Endothelial cell of umbilical vein (primary cell): ENCODE results near the gene SH3BGRL. TPM values are rescaled to one million over a fixed set of nuclear protein-coding genes. Genes with fewer than 3 reads are reported as not detected.

Experiments used
- BruUV-seq: library from RNA; stranded (reverse); fragments of 400-500 nt; replicated peaks from 2 replicates; lab custom pipeline; 2021; lab: Mats Ljungman, UMichigan
- CTCF ChIA-PET: fragments of 300-600, 350-600 bp; sonication (Branson Sonifier 250); formaldehyde crosslinking; loops from one replicate; lab custom pipeline; 2021; ENCODE audit warnings: antibody characterized with exemption, inconsistent platforms; lab: Charles Lee
- POLR2A ChIA-PET: fragments of 300-600, 350-600 bp; sonication (Branson Sonifier 250); formaldehyde crosslinking; loops from one replicate; lab custom pipeline; 2021; ENCODE audit warnings: antibody characterized with exemption, inconsistent platforms; lab: Charles Lee
- DNase-seq: peaks from one replicate; pipeline ENCODE4 v3.0.0-alpha.2; 2011; ENCODE audit warnings: low read depth, low spot score
- FAIRE-seq: peaks from 2 replicates; lab custom pipeline; 2011; peaks lifted over from hg19 to GRCh38; lab: Jason Lieb, UNC
- H2AFZ ChIP-seq: 2 replicates; pipeline ENCODE4 v1.6.0; 2012; ENCODE audit warnings: low read depth, low read length, control low read depth, inconsistent platforms
- H3K27ac ChIP-seq: 2 replicates; pipeline ENCODE4 v1.5.1; 2011; ENCODE audit warnings: low read depth, mild to moderate bottlenecking, control low read depth, low read length, moderate library complexity; ENCODE audit not compliant: insufficient read depth
- H3K27me3 ChIP-seq, 2 experiments: 2 replicates each; pipeline versions ENCODE4 v1.6.0 to v1.6.1; 2011; ENCODE audit warnings: low read length in 2 of 2, mixed read lengths in 1 of 2; ENCODE audit not compliant: control insufficient read depth in 2 of 2, insufficient read depth in 2 of 2
- H3K36me3 ChIP-seq, 2 experiments: 2 replicates in 1 of 2; 3 replicates in 1 of 2; pipeline ENCODE4 v1.5.1; 2011; ENCODE audit warnings: low read length in 2 of 2, mild to moderate bottlenecking in 1 of 2, moderate library complexity in 1 of 2; ENCODE audit not compliant: control insufficient read depth in 2 of 2, insufficient read depth in 2 of 2; ENCODE audit errors: extremely low read depth in 1 of 2
- H3K4me1 ChIP-seq: 3 replicates; pipeline ENCODE4 v1.5.1; 2011; ENCODE audit warnings: mild to moderate bottlenecking, low read length; ENCODE audit not compliant: control insufficient read depth, insufficient read depth; ENCODE audit errors: extremely low read depth
- H3K4me2 ChIP-seq: 2 replicates; pipeline ENCODE4 v1.6.1; 2011; ENCODE audit warnings: low read length, control low read depth, mixed read lengths; ENCODE audit not compliant: insufficient read depth
- H3K4me3 ChIP-seq, 3 experiments: fragments of 200-600 bp in 1 of 3; sonication (generic), shearing (Covaris generic) in 1 of 3; replicated peaks in 1 of 3; 2 replicates each; pipeline ENCODE4 v1.5.1; 2011 to 2016; ENCODE audit warnings: control low read depth in 3 of 3, low read length in 3 of 3, mild to moderate bottlenecking in 2 of 3, inconsistent platforms in 1 of 3, low read depth in 1 of 3, moderate library complexity in 1 of 3; ENCODE audit not compliant: insufficient read depth in 1 of 3
- H3K79me2 ChIP-seq: 2 replicates; pipeline ENCODE4 v1.6.0; 2012; ENCODE audit warnings: low read length, inconsistent platforms; ENCODE audit not compliant: control insufficient read depth, insufficient read depth
- H3K9ac ChIP-seq: replicated peaks from 2 replicates; pipeline ENCODE3; 2011; ENCODE audit warnings: low read length, control low read depth; ENCODE audit not compliant: insufficient read depth; ENCODE audit errors: extremely low read depth
- H3K9me1 ChIP-seq: replicated peaks from 3 replicates; pipeline ENCODE4 v1.6.0; 2011; ENCODE audit warnings: mild to moderate bottlenecking, low read length; ENCODE audit not compliant: control insufficient read depth, insufficient read depth; ENCODE audit errors: extremely low read depth
- H3K9me3 ChIP-seq: replicated peaks from 2 replicates; pipeline ENCODE4 v1.5.1; 2012; ENCODE audit warnings: low read length, inconsistent platforms; ENCODE audit not compliant: control insufficient read depth, insufficient read depth
- H4K20me1 ChIP-seq: replicated peaks from 2 replicates; pipeline ENCODE3; 2011; ENCODE audit warnings: mild to moderate bottlenecking, low read length; ENCODE audit not compliant: control insufficient read depth, insufficient read depth; ENCODE audit errors: extremely low read depth
- CTCF ChIP-seq, 2 donors: IDR thresholded peaks; 1 replicate in 1 of 2; 2 replicates in 1 of 2; pipeline ENCODE4 v1.5.1; 2011; ENCODE audit warnings: low read length in 2 of 2, mild to moderate bottlenecking in 2 of 2, moderate library complexity in 2 of 2, control low read depth in 1 of 2, inconsistent platforms in 1 of 2, low read depth in 1 of 2; ENCODE audit not compliant: insufficient read depth in 1 of 2; ENCODE audit errors: extremely low read depth in 1 of 2
- EZH2 ChIP-seq: IDR thresholded peaks from 2 replicates; pipeline ENCODE4 v1.6.1; 2012; ENCODE audit warnings: borderline replicate concordance, low read depth, mild to moderate bottlenecking, moderate library complexity, low read length, inconsistent platforms; ENCODE audit not compliant: severe bottlenecking
- FOS ChIP-seq: IDR thresholded peaks from 2 replicates; pipeline ENCODE4 v1.6.1; 2011; ENCODE audit warnings: mild to moderate bottlenecking, low read length, moderate library complexity, borderline replicate concordance; ENCODE audit not compliant: insufficient read depth
- GATA2 ChIP-seq: IDR thresholded peaks from 2 replicates; pipeline ENCODE4 v1.7.0; 2011; ENCODE audit warnings: low read depth, mild to moderate bottlenecking, moderate library complexity, mixed read lengths, low read length; ENCODE audit not compliant: insufficient read length, insufficient read depth
- JUN ChIP-seq: IDR thresholded peaks from 2 replicates; pipeline ENCODE4 v1.6.1; 2011; ENCODE audit warnings: borderline replicate concordance, low read depth; ENCODE audit not compliant: insufficient read length, insufficient read depth
- POLR2A ChIP-seq: IDR thresholded peaks from 2 replicates; pipeline ENCODE4 v1.6.1; 2012; ENCODE audit warnings: low read depth, mild to moderate bottlenecking, control low read depth, low read length
- POLR2AphosphoS5 ChIP-seq: IDR thresholded peaks from 2 replicates; pipeline ENCODE4 v1.6.1; 2012; ENCODE audit warnings: low read depth, mild to moderate bottlenecking, control low read depth, low read length, moderate library complexity; ENCODE audit not compliant: insufficient read depth
- dilution Hi-C: fragments of 300-500 bp; cut with MboI; formaldehyde crosslinking; loops from one replicate; pipeline ENCODE4 v1.15.0; 2019; ENCODE audit warnings: low sequenced_read_pairs; ENCODE audit not compliant: extremely low pct_ligation_motif_present
- intact Hi-C: fragments of 100-400 bp; cut with micrococcal nuclease; formaldehyde crosslinking; loops from one replicate; pipeline ENCODE4 v1.10.0; 2022
- polyA plus RNA-seq, 4 experiments: library from polyadenylated mRNA; depleted of rRNA in 3 of 4; stranded (reverse) in 3 of 4; unstranded in 1 of 4; fragments of >200 nt; gene quantifications; 2 replicates each; pipeline versions ENCODE4 v1.2.1 to v1.2.3, GENCODE V29; 2011 to 2012; ENCODE audit warnings: missing spikeins in 1 of 4
- total RNA-seq: library from RNA; stranded (reverse); gene quantifications from 2 replicates; pipeline ENCODE4 v1.2.3, GENCODE V29; 2021

SH3BGRL gene
- total and polyA plus RNA-seq, 2 donors (not counting 3 experiments of a cell fraction or from before 2014, with no cell fraction given), result 45.6 to 65.7 TPM

DNA sequence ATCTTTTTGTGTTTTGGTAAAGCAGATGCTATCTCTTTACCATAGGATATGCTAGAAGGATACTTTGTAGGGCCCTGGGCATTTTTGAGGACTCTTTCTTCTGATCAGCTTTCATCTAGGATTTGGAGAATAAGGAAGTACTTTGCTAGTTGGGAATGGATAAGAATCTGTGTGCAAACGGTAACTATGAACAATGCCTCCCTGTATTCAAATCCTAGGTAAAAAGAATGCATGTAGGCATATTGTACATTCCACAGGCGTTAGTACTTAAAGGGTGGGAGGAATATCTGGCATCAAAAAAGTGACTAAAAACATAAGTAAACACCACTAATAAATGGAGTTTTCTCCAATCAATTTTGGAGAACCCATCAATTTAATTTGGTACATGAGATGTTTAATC, 59.7 kb downstream of the SH3BGRL start:
- no peak for FAIRE-seq
- intact Hi-C loops, result no loop called here
- no peaks in the 10 kb centered on the region for H3K4me1 ChIP-seq
- no peak overlapping the region for H2AFZ ChIP-seq
- dilution Hi-C loops, result no loop called here
- no peaks in the 10 kb centered on the region for H3K9me3 ChIP-seq
- H3K9ac ChIP-seq, result no peak overlapping the region
- ChIA-PET CTCF (no interaction called here), POLR2A (no interaction called here)
- H3K79me2 ChIP-seq, result no peaks in the 10 kb centered on the region
- DNase-seq, result no peak
- H3K36me3 ChIP-seq, result no peaks in the 10 kb centered on the region
- no peak overlapping the region for H3K4me3 ChIP-seq
- no peaks in the 10 kb centered on the region for H4K20me1 ChIP-seq
- H3K4me2 ChIP-seq, result no peak overlapping the region
- no peaks in the 10 kb centered on the region for H3K9me1 ChIP-seq
- TF ChIP-seq FOS (no peak), JUN (no peak), EZH2 (no peak), GATA2 (no peak), POLR2A (no peak), POLR2AphosphoS5 (no peak), CTCF (IDR thresholded peaks at IDR 0.05; ENCODE audit: extremely low read depth in 1 of 2, insufficient read depth in 1 of 2, low read depth in 1 of 2, low read length in 2 of 2) (no peak)
- H3K27ac ChIP-seq, result no peak overlapping the region
- H3K27me3 ChIP-seq, result no peaks in the 10 kb centered on the region
- BruUV-seq, result no TSS peak
